VCaP (cell line): ENCODE data around the gene FRMD7.

Experiments
- H3K27ac ChIP-seq: fragments of 450-650 bp; 2 replicates; pipeline ENCODE4 v1.5.1; 2017
- TF ChIP-seq, protein P1 (sequence below): fragments of 450-650 bp; conservative IDR thresholded peaks from 2 replicates; pipeline ENCODE4 v1.5.1; 2017; ENCODE audit warnings: mild to moderate bottlenecking, moderate library complexity

The FRMD7 gene

DNA sequence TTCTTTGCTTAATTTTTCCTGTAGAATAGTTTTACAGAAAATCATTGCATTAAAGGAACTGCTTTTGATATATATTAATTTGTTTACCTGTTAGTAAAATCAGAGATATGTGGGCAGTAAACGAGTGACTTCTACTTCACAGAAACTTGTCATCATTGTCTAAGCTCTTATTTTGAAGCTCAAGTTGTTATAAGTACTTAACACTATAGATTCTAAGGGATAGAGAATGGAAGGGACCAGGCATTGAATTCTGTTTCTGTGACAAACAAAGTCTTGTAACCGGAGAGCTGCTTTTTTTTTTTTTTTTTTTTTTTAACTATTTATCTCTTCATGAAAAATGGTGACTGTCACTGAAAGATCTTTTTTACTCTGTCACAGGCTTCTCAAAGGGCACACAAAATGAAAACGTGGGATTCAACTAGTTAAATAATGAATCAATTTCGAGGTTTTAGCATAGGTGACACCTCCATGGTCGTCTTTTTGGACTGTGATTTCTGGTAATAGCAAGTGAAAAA, 90.3 kb downstream of the FRMD7 start:
- H3K27ac ChIP-seq = no peak overlapping the region
- TF ChIP-seq, protein P1, sequence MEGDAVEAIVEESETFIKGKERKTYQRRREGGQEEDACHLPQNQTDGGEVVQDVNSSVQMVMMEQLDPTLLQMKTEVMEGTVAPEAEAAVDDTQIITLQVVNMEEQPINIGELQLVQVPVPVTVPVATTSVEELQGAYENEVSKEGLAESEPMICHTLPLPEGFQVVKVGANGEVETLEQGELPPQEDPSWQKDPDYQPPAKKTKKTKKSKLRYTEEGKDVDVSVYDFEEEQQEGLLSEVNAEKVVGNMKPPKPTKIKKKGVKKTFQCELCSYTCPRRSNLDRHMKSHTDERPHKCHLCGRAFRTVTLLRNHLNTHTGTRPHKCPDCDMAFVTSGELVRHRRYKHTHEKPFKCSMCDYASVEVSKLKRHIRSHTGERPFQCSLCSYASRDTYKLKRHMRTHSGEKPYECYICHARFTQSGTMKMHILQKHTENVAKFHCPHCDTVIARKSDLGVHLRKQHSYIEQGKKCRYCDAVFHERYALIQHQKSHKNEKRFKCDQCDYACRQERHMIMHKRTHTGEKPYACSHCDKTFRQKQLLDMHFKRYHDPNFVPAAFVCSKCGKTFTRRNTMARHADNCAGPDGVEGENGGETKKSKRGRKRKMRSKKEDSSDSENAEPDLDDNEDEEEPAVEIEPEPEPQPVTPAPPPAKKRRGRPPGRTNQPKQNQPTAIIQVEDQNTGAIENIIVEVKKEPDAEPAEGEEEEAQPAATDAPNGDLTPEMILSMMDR = no peak

DNA sequence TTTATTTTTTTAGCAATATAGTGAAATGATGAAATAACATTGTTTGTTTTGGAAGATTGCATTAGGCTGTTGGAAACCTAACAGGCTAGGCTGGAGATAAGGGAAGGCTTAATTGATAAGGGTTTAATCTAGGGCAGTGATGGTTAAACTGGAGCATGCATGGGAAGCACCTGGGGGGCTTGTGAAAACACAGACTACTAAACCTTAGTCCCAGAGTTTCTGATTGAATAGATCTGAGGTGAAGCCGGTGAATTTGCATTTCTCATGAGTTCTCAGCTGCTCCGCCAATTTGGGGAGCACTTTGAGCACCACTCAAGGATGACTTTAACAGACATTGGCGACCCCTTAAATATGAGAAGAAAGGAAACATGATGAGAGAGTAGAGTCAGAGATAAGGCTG, 93.2 kb downstream of the FRMD7 start:
- TF ChIP-seq, protein P1 = no peak
- H3K27ac ChIP-seq = no peak overlapping the region

DNA sequence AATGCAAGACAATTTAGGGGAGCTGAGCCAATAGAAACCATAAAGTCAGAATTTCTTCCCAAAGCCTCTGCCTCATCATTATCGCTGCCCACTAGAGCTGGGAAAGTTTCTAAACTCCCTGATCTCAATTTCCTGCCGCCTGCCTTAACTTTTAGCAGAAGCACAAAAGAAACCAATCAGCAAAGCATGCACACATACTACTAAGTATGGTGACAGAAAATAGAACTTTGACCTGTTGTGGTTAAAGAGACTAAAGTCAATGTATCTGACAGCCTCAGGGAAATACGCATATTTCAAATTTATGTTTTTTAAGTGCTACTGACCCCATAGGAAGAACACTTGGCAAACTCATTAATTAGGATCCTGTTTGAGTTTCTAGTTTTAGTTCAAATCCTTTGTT, 94.7 kb downstream of the FRMD7 start:
- TF ChIP-seq, protein P1 = no peak
- H3K27ac ChIP-seq = no peak overlapping the region

DNA sequence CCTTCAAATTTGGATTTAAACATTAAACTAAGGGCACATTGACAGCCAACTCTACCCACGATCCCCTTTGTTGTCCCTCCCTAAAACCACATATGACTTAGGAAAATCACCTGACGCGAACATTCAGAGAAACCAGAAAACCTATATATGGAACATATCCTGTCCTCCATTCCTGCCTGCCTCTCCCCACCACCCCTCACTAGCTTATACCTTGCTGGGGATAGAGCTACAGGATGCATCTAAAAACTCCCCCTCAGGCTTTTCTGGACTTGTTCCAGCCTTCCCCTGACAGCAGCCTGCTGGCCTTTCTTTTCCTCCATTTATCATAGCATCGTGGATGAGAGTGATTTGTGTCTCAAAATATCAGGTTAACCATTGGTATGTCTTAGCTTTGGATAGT, 96.0 kb downstream of the FRMD7 start:
- TF ChIP-seq, protein P1 = no peak
- no peak overlapping the region for H3K27ac ChIP-seq

GRCh38 chrX:132030264-132030663, 97.6 kb downstream of the FRMD7 start:
- H3K27ac ChIP-seq = no peak overlapping the region
- TF ChIP-seq, protein P1 = no peak
